Kidney capillary endothelial cell (primary cell): ENCODE results near the gene NBAS.
A peak's percentile ranks its signal among the peaks of the same experiment; 100 is the strongest.

Source experiments
- DNase-seq: peaks from one replicate; pipeline ENCODE4 v3.0.0-alpha.2; 2018; ENCODE audit warnings: low spot score

NBAS gene

GRCh38 chr2:15560988-15561573, at the start of gene NBAS:
Gene NBAS, minus strand, starts transcription at chr2:15561334. Its CDS starts 30 bp downstream, at chr2:15561304.
- peak; percentile 78 for DNase-seq

GRCh38 chr2:15610430-15610952, 49.4 kb upstream of the NBAS start:
- DNase-seq, result no peak

GRCh38 chr2:15609341-15610042, 48.4 kb upstream of the NBAS start:
- DNase-seq, result no peak

DNA sequence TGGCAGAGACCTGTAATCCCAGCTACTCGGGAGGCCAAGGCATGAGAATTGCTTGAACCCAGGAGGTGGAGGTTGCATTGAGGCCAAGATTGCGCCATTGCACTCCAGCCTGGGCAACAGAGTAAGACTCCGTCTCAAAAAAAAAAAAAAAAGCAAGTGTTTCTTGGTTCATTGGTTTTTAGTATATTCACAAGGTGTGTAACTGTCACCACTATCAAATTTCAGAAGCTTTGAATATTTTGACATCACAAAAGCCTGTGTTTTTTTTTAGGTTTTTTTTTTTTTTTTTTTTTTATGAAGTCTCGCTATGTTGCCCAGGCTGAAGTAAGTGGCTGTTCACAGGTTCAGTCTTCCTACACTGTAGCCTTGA, 47.2 kb upstream of the NBAS start:
- DNase-seq, result no peak

DNA sequence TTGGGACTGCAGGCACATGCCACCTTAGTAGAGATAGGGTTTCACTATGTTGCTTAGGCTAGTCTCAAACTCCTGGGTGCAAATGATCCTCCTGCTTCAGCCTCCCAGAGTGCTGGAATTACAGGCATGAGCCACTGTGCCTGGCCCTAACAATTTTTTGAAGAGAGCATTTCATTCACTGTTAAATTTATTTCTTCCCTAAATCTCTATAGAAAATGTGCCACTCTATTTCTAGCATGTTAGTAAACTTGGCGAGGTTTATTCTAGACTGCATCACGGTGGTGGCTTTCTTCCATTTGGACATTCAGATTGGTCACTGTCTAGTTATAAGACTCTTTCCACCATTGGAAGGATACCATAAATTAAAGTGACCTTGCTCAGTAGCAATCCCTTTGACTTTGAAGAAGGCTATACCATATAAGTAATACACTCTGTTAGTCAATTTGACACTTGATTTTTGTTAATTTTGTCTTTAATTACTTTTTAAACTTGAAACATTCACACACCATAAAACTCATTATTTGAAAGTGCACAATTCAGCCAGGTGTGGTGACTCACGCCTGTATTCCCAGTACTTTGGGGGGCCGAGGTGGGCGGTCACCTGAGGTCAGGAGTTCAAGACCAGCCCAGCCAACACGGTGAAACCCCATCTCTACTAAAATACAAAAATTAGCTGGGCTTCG, 46.7 kb upstream of the NBAS start:
- DNase-seq, result no peak

DNA sequence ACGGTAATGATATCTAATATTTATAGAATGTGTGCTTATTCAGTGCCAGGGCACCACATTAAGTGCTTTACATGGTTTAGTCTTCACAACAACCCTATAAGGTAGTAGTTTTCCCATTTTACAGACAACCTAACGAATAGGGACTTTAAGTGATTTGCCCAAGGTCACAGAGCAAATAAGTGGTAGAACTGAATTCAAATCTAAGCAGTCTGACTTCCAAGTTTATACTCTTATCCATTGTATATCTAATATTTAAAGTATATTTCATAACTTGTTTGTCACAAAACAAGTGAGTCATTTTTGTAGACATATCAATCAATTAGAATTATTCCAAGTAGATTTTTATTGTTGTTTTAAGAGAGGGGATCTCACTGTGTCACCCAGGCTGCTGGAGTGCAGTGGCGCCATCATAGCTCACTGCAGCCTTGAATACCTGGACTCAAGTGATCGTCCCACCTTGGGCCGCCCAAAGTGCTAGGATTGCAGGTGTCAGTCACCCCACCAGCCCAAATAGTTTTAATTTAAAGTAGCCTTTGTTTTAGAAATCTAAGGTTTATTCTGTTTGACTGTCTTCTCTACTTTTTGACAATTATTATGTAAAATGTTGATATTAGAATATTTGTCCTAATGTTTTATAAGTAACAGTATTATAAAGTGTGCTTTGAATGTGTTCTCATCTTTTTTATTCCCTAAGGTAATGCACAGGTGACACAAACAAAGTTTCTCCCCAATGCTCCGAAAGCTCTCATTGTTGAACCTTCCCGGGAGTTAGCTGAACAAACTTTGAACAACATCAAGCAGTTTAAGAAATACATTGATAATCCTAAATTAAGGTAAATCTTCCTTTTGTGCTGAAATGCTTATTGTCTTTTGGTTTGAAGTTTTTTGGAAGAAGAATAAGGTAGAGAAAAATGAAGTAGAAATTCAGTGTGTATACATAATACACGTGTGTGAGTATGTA, 45.6 kb upstream of the NBAS start:
- DNase-seq, result no peak

GRCh38 chr2:15605721-15606120, 44.6 kb upstream of the NBAS start:
- DNase-seq, result no peak

GRCh38 chr2:15603948-15604347, 42.8 kb upstream of the NBAS start:
- no peak for DNase-seq

DNA sequence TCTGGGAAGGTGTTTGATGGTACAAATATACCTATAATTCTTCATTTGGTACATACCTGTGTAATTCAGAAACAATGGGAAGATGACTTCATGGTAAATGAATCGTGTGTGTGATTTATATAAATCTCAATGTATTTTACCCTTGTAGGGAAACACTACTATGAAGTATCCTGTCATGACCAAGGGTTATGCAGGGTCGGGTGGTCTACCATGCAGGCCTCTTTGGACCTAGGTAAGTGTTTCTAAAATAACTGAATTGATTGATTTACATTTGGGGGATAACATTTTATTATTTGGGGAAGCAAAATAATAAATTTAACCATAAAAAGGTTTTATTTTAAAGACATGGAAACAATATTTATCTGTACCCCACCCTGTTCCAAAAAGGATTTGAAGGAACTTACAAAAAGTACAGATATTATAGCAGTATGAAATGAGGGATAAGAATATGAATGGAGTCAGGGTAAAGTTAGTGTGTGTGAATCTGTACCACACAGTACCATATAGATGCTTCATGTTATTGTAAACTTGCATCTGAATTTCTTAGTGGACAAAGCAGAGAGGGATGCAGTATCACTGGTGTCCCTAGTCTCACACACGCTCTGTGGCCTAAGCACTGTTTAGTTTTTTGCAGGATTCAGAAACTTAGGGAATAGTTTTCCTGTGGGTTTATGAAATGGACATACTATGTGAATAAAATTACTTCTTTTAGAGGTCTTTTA, 42.1 kb upstream of the NBAS start:
- no peak for DNase-seq

- DNase-seq, result no peak
These were observed 41.3 kb upstream of the NBAS start for GRCh38 chr2:15602393-15602792.

- DNase-seq, result no peak
These were observed 40.5 kb upstream of the NBAS start for GRCh38 chr2:15601681-15602080.

GRCh38 chr2:15599994-15600393, 38.9 kb upstream of the NBAS start:
- no peak for DNase-seq

- DNase-seq, result no peak
These were observed 35.8 kb upstream of the NBAS start for GRCh38 chr2:15596968-15597367.

- DNase-seq, result no peak
These were observed 35.2 kb upstream of the NBAS start for GRCh38 chr2:15596350-15596749.

DNA sequence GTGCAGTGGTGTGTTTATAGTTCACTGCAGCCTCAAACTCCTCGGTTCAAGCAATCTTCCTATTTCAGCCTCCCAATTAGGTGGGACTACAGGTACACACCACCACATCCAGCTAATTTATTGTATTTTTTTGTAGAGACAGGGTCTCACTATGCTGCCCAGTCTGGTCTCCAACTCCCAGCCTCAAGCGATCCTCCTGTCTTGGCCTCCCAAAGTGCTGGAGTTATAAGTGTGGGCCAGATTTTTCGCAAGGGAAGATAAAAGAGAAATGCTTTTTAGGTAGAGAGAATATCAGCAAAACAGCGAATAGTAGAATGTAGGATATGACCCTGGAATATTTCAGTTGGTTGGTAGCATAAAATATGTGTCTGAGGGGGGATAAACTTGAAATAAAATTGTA, 34.8 kb upstream of the NBAS start:
- DNase-seq, result no peak

DNA sequence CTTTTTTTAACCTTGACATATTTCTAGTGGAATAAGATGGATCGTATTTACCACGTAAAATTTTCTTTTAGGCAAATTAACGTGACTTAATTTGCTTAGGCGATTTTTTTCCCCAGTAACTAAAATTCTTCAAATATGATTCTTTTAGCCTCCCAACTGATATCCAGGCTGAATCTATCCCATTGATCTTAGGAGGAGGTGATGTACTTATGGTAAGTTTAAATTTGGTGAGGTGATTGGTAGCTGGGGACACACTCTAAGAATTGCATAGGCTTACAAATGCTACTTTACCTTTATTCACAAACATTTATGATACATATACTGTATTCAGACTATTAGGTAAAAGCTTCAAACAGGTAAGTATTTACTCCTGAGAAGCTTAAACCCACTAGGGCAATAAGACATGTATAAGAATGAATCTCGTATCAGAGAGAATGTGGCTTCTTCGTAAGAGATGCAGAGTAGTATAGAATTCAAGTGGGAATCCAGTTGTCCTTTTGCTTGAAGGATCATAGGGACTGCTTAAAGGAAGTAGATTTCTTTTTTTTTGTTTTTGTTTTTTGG, 34.3 kb upstream of the NBAS start:
- DNase-seq, result no peak

- DNase-seq, result no peak
These were observed 33.4 kb upstream of the NBAS start for GRCh38 chr2:15594291-15595256.

DNA sequence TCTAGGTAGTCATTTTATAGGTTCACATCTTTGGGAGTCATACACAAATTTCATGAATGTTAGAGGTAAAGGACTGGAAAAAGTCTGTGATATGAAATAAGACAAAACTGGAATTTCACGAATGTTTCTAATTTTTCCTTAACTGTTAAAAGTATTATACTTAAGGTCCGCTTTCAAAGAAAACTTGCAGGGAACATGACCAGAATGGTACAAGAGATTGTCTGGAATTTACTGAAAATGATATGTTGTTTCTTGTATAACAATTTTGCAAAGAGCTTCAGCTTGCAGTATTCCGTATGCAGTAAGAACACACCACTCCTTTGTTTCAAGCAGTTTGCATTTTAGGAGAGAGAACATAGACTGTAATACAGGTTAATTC, 32.2 kb upstream of the NBAS start:
- no peak for DNase-seq

DNA sequence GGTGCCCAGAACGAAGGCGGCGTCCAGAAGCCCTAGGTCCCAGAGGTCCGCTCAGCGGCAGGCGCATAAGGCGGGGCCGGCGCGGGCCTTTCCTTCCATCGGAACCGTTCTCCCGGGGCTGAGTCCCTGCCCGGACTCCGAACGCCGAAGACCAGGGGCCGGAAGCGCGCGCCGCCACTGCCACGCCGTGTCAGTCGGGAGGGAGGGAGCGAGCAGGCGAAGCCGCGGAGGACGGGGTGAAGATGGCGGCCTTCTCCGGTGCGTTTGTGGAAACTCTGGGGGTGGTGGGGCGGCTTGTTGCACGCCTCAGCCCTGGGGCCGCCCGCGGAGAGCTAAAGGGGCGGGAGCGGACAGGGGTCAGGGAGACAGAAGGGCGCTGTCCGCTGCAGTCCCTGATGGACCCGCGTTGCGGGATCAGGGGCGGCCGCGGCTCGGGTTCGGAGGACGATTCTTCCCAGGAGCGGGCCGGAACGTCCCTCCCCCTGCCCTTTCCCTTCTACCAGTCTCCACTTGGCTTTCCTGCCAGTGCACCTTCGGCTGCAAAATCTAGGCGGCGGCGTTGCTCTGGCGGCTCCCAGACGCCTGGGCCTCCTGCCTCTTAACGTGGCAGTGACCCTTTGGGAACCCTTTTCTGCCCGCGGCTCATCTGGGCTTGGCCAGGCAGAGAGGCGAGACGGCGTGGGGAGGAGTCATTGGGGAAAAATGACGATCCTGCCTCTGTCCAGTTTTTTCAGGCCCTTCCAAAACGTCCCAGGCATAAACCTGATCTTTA, 30.7 kb upstream of the NBAS start, which contains the start of gene DDX1:
Gene DDX1, plus strand, starts transcription at position 177 of the 772 bp plus-strand sequence. Its CDS starts 66 bp downstream, at position 243.
- peak; percentile 74 for DNase-seq
